Vagina (tissue), 2 donors: ENCODE results near the gene TRAF2. TPM values are rescaled to one million over a fixed set of nuclear protein-coding genes. Genes with fewer than 3 reads are reported as not detected.

Experiments used
- DNase-seq, 2 donors: peaks; one replicate each; pipeline ENCODE4 v3.0.0-alpha.2; 2017; ENCODE audit errors: extremely low spot score in 2 of 2
- H3K27ac ChIP-seq: fragments of 200-600 bp; sonication (generic); one replicate; pipeline ENCODE4 v1.5.1; 2019
- H3K27me3 ChIP-seq: fragments of 200-600 bp; sonication (generic); one replicate; pipeline ENCODE4 v1.5.1; 2019
- H3K36me3 ChIP-seq, 2 donors: fragments of 200-600 bp; sonication (generic); one replicate each; pipeline ENCODE4 v1.5.1; 2017 to 2019
- H3K4me1 ChIP-seq: fragments of 200-600 bp; sonication (generic); one replicate; pipeline ENCODE4 v1.5.1; 2019
- H3K4me3 ChIP-seq, 2 donors: fragments of 200-600 bp; sonication (generic); 1 replicate in 1 of 2; 2 replicates in 1 of 2; pipeline ENCODE4 v1.5.1; 2016 to 2019
- H3K9me3 ChIP-seq: fragments of 200-600 bp; sonication (generic); one replicate; pipeline ENCODE4 v1.5.1; 2019
- CTCF ChIP-seq, 3 experiments: fragments of 450-650 bp in 2 of 3; fragments of 200-600 bp in 1 of 3; sonication (generic) in 1 of 3; IDR thresholded peaks; one replicate each; pipeline ENCODE4 v1.5.1; 2017 to 2019; ENCODE audit warnings: antibody characterized with exemption in 3 of 3, mild to moderate bottlenecking in 2 of 3, moderate library complexity in 2 of 3
- POLR2A ChIP-seq, 2 donors: fragments of 450-650 bp; IDR thresholded peaks; one replicate each; pipeline ENCODE4 v1.6.1; 2017; ENCODE audit warnings: antibody characterized with exemption in 2 of 2, mild to moderate bottlenecking in 2 of 2, moderate library complexity in 2 of 2
- POLR2AphosphoS5 ChIP-seq, 2 donors: sonication (generic); formaldehyde crosslinking; IDR thresholded peaks; one replicate each; pipeline ENCODE4 v1.9.0; 2017; ENCODE audit warnings: antibody characterized with exemption in 2 of 2, mild to moderate bottlenecking in 2 of 2, low read depth in 1 of 2; ENCODE audit not compliant: insufficient read depth in 1 of 2
- intact Hi-C: fragments of 100-400 bp; cut with DNase I; formaldehyde crosslinking; loops from one replicate; pipeline ENCODE4 v1.15.1; 2023
- total RNA-seq: library from RNA; depleted of rRNA; stranded (reverse); fragments of >200 nt; gene quantifications from one replicate; pipeline ENCODE4 v1.2.3, GENCODE V29; 2016

The TRAF2 gene
- total RNA-seq, 1 donor from 2014 or later = 12.8 TPM

- Histone ChIP-seq H3K9me3 (no peaks in the 10 kb centered on the region), H3K27ac (no peak overlapping the region), H3K36me3 (no peaks in the 10 kb centered on the region), H3K27me3 (no peaks in the 10 kb centered on the region), H3K4me3 (no peak overlapping the region), H3K4me1 (peaks cover 17% of the 10 kb centered on the region)
- TF ChIP-seq POLR2AphosphoS5 (IDR thresholded peaks at IDR 0.05; ENCODE audit: insufficient read depth in 1 of 2, low read depth in 1 of 2) = no peak
- TF ChIP-seq POLR2A (IDR thresholded peaks at IDR 0.05) = no peak
- TF ChIP-seq CTCF (IDR thresholded peaks at IDR 0.05) = no peak
- no peak for DNase-seq
- intact Hi-C loops = no loop called here
Observed at GRCh38 chr9:136958898-136959850, 72.9 kb downstream of the TRAF2 start.

DNA sequence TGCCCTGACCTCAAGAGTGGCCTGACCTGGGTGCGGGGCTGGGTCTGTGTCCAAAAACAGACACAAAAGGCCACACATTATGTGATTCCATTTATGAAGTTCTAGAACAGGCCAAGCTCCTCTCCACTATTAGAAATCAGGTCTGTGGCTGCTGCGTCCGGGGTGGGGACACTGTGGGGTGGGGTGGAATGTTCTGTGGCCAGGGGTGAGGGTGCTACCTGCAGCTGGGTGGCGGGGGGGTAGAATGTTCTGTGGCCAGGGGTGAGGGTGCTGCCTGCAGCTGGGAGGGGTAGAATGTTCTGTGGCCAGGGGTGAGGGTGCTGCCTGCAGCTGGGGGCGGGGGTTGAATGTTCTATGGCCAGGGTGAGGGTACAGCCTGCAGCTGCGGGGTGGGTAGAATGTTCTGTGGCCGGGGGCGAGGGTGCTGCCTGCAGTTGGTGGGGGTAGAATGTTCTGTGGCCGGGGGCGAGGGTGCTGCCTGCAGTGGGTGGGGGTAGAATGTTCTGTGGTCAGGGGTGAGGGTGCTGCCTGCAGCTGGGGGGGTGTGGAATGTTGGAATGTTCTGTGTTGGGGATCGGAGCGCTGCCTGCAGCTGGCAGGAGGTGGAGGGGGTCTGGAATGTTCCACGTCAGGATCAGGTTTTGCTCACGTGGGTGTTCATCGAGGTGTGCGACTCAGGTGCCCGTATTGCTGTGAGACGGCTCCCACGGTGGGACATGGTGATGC is 74.1 kb downstream of the TRAF2 start:
- intact Hi-C loops = no loop called here
- Histone ChIP-seq H3K4me1 (peaks cover 24% of the 10 kb centered on the region), H3K27me3 (no peaks in the 10 kb centered on the region), H3K4me3 (no peak overlapping the region), H3K27ac (peak overlapping the region; percentile 64), H3K36me3 (no peaks in the 10 kb centered on the region), H3K9me3 (no peaks in the 10 kb centered on the region)
- TF ChIP-seq CTCF (IDR thresholded peaks at IDR 0.05) (no peak), POLR2A (IDR thresholded peaks at IDR 0.05) (no peak), POLR2AphosphoS5 (IDR thresholded peaks at IDR 0.05; ENCODE audit: insufficient read depth in 1 of 2, low read depth in 1 of 2) (no peak)
- DNase-seq = no peak

GRCh38 chr9:136960938-136961275 is 74.6 kb downstream of the TRAF2 start:
- Histone ChIP-seq H3K4me1 (peaks cover 28% of the 10 kb centered on the region), H3K9me3 (no peaks in the 10 kb centered on the region), H3K4me3 (no peak overlapping the region), H3K36me3 (no peaks in the 10 kb centered on the region), H3K27ac (peak overlapping the region; percentile 64), H3K27me3 (no peaks in the 10 kb centered on the region)
- no peak for TF ChIP-seq POLR2A (IDR thresholded peaks at IDR 0.05)
- TF ChIP-seq CTCF (IDR thresholded peaks at IDR 0.05) = no peak
- TF ChIP-seq POLR2AphosphoS5 (IDR thresholded peaks at IDR 0.05; ENCODE audit: insufficient read depth in 1 of 2, low read depth in 1 of 2) = no peak
- intact Hi-C loops = no loop called here
- no peak for DNase-seq

GRCh38 chr9:136961279-136962065 is 75.2 kb downstream of the TRAF2 start:
- Histone ChIP-seq H3K27ac (peak overlapping the region; percentile 64), H3K27me3 (no peaks in the 10 kb centered on the region), H3K36me3 (no peaks in the 10 kb centered on the region), H3K4me1 (peaks cover 34% of the 10 kb centered on the region), H3K9me3 (no peaks in the 10 kb centered on the region), H3K4me3 (no peak overlapping the region)
- TF ChIP-seq POLR2AphosphoS5 (IDR thresholded peaks at IDR 0.05; ENCODE audit: insufficient read depth in 1 of 2, low read depth in 1 of 2) (peak in 1 of 2 donors; percentile 24), POLR2A (IDR thresholded peaks at IDR 0.05) (no peak)
- intact Hi-C loops = no loop called here
- DNase-seq = no peak

DNA sequence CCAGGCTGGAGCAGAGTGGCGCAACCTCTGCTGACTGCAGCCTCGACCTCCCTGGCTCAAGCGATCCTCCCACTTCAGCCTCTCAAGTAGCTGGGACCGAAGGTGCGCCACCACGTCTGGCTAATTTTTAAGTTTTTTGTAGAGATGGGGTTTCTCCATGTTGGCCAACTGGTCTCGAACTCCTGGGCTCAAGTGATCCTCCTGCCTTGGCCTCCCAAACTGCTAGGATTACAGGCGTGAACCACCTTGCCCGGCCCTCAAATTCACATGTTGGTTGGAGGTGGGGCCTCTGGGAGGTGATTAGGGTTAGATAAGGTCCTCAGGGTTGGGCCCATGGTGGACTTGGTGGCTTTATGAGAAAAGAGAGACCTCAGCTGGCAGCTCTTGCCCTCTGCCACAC is 75.8 kb downstream of the TRAF2 start:
- Histone ChIP-seq H3K27ac (peak overlapping the region; percentile 64), H3K4me3 (no peak overlapping the region), H3K27me3 (no peaks in the 10 kb centered on the region), H3K9me3 (no peaks in the 10 kb centered on the region), H3K4me1 (peaks cover 34% of the 10 kb centered on the region), H3K36me3 (no peaks in the 10 kb centered on the region)
- no peak for TF ChIP-seq POLR2AphosphoS5 (IDR thresholded peaks at IDR 0.05; ENCODE audit: insufficient read depth in 1 of 2, low read depth in 1 of 2)
- no peak for TF ChIP-seq POLR2A (IDR thresholded peaks at IDR 0.05)
- no peak for TF ChIP-seq CTCF (IDR thresholded peaks at IDR 0.05)
- DNase-seq = no peak
- intact Hi-C loops = no loop called here
